HG02852 (cell line): ENCODE measurements around the gene PTPRN2.

Experiments used
- ATAC-seq: cut with Tn5 transposase; IDR thresholded peaks from one replicate; pipeline ENCODE4 v1.9.1; 2021; ENCODE audit warnings: mild to moderate bottlenecking, moderate library complexity; ENCODE audit not compliant: unreplicated experiment

The PTPRN2 gene

GRCh38 chr7:158085741-158086695 lies 501.6 kb downstream of the PTPRN2 start:
- no peak for ATAC-seq

- no peak for ATAC-seq
These were observed 503.1 kb downstream of the PTPRN2 start for GRCh38 chr7:158084555-158084954.

- no peak for ATAC-seq
These were observed 503.9 kb downstream of the PTPRN2 start for GRCh38 chr7:158083526-158084310.

DNA sequence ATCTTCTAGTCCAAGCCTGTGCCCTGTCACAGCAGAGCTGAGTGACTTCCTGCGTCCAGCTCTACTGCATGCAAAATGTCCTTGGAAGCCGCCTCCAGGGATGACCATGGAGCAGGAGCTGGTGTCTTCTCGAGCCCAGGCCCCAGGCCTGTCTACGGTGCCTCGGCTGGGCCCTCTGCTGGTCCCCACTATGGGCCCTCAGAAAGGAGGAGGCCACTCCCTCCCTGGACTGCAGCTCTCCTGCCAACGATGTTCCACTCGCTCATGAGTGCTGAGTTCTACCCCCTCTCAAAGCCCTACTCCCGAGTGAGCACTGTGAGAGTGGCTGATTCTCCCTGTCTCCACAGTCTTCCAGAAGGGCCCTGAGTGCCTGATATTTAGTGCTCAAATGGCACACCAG lies 504.9 kb downstream of the PTPRN2 start:
- no peak for ATAC-seq

GRCh38 chr7:158080899-158081445 lies 506.7 kb downstream of the PTPRN2 start:
- ATAC-seq: no peak

- no peak for ATAC-seq
These were observed 509.4 kb downstream of the PTPRN2 start for GRCh38 chr7:158077934-158078910.

DNA sequence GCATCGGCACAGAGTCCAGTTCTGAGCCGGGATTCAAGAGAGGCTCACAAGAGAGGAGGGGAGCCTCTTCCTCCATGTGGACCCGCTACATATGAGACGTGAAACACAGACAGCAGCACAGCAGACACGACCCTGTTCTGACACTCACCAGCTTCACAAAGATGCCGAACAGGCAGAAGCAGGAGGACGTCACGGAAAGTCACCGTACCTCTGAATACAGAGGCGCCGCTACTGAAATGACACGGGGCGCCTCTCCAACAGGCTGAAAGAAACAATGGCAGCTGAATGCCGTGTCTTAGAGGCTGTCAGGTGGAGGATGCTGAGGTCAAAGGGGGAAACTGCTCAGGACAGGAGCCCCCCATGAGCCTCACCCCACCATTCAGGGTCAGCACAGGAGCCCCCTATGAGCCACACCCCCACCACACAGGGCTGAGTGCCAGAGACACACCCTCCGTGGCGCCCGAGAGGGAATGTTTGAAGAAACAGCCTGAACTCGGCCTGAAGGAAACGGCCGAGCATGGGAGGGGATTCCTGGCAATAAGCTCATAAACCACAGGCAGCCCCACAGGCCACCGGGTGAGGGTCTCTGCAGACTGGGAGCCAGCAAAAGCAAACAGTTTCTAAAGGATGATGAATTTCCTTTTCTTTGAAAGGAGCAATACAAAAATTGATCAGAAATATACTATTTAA lies 510.3 kb downstream of the PTPRN2 start:
- ATAC-seq: no peak

DNA sequence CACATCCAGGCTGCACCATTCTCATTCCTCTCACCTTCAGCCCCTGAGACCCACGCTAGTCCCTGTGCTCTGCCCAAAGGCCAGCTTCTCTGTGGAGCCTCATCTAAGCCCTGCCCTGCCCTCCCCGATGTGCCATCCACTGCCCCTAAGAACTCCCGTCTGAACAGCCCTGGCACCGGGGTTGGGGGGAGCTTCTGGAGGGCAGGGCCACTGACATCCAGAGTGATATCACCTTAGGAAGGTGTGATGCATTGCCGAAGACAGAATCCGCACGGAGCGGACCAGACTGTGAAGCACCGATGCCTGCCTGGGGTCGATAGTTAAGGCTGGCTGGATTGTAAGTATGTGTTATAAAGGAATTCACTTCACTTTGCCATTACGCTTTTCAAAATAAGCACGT lies 511.0 kb downstream of the PTPRN2 start:
- ATAC-seq: no peak

GRCh38 chr7:158076215-158076614 lies 511.4 kb downstream of the PTPRN2 start:
- ATAC-seq: no peak

DNA sequence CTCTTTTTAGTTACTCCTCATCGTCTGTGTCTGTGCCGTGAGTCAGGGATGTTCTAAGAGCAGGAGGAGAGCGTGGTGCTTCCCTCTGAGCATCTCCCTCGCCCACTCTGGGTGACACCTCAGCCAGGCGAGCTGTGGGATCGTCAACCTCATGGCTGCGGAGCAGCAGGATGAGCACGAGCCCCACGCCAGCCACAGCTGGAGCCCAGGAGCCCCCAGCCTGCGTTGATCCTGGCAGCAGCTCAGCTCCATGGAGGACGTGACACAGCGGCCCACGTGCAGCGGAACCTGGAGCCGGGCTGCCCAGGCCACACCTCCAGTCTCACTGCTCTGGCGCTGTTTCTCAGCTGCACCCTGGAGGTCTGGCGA lies 512.0 kb downstream of the PTPRN2 start:
- ATAC-seq: no peak

DNA sequence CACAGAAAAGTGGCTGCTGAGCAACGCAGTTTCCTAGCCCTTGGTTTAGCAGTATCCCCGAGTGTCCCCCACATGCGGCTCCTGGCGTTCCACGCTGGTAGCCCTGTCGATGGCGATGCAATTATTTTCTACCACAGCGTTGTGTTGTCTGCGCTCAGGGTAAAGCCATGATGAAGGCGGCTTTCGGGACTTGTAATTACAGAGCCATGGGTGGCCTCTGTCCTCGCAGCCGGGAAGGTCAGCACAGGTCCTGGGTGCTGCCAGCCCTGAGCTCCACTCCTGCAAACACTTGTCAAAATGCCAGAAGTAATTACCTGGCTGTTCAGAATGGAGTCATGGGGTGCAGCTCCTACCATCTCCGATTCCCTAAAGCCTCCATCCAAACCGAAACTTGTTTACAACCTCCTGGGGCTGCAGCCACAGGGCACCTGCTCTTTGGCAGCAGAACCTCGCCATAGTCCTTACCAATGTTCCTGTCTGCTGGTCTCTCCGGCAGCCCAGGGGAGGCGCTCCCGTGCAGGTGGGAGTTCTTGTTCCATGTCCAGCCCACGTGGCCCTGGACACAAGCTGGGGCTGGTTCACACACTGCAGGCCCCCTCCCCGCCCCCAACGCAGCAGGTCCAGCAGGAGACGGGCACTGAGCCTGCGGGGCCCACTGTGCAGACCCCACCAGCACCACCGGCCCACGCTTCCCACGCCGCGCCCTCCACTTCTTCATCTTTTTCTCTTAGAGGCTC lies 512.6 kb downstream of the PTPRN2 start:
- ATAC-seq: no peak

GRCh38 chr7:158073845-158074840 lies 513.5 kb downstream of the PTPRN2 start:
- ATAC-seq: no peak

DNA sequence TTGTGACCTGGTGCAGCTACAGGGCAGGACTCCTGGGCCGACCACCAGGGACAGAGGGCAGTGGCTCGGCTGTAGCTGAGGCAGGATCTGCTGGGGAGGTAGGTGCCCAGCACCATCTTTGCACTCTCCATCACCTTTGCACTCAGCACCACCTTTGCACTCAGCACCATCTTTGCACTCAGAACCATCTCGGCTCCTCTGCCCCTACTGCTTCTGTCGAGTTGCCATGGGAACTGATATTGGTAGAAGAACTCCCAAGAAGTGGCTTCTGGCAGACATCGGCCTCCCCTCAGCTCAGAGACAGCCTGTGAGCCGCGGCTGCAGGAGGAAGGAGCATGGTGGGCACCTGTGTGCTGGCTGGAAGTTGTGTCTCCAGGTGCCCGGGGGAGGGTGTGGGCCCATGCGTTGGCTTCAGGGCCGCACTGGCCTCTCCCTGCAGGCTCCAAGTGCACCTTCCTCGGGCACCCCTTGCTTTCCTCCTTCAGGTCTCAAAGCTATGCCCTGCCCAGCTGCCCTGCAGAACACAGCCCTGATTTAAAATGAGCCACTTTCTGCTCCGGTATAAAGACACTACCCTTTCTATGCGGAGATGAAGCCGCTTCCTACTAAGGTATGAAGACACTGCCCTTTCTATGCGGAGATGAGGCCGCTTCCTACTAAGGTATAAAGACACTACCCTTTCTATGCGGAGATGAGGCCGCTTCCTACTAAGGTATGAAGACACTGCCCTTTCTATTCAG lies 514.5 kb downstream of the PTPRN2 start:
- ATAC-seq: no peak

DNA sequence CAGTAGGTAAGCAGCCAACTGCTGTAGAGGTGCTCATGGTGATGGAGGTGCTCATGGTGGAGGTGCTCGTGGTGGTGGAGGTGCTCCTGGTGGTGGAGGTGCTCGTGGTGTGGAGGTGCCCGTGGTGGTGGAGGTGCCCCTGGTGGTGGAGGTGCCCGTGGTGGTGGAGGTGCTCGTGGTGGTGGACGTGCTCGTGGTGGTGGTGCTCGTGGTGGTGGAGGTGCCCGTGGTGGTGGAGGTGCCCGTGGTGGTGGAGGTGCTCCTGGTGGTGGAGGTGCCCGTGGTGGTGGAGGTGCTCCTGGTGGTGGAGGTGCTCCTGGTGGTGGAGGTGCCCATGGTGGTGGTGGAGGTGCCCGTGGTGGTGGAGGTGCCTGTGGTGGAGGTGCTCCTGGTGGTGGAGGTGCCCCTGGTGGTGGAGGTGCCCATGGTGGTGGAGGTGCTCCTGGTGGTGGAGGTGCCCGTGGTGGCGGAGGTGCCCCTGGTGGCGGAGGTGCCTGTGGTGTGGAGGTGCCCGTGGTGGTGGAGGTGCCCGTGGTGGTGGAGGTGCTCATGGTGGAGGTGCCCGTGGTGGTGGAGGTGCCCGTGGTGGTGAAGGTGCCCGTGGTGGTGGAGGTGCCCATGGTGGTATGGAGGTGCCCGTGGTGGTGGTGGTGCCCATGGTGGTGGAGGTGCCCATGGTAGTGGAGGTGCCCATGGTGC lies 517.3 kb downstream of the PTPRN2 start:
- ATAC-seq: no peak

DNA sequence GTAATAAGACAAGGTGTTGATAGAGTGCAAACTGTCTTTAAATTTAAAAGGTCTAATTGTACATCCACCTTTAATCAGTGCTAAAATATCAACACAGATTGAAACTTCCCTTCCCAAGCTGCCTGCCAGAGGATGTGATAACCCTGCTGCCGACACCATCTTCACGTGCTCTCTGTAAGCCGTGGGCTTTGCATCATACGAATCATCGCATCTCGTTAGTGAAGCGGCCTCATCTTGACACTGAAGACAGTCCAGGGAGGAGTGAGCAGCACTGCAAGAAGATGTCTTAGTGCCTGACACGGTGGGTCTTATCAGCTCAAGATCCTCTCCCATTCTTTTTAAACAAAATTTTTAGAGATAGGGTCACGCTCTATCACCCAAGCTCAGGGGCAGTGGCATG lies 518.8 kb downstream of the PTPRN2 start:
- no peak for ATAC-seq

DNA sequence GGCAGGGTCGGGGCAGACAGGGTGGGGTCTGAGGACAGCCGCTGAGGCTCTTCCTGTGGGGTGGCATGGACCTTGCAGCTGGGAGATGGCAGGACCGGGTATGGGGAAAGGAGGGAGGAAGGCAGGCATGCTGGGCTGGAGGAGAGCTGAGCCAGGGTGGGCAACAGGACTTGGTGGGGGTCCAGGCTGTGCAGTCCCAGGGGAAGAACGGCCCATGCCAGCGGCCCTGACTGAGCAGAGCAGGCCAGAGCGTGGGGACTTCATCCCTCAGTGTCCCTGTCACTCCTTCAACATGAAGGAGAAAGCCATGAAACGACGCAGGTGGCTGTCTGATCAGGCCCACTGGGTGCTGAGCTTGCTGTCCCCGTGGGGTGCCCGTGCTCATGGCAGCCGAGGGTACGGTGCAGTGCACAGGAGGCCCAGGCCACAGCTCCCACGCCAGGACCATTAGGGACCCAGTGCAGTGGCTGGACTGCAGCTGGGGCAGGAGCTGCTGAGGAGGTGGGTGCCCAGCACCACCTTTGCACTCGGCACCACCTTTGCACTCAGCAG lies 519.6 kb downstream of the PTPRN2 start:
- ATAC-seq: no peak
